GM23248 (cell line): Measurements from ENCODE around the gene PREP. TPM values are rescaled to one million over a fixed set of nuclear protein-coding genes. Genes with fewer than 3 reads are reported as not detected.
A peak's percentile ranks its signal among the peaks of the same experiment; 100 is the strongest.

Experiments used
- DNase-seq: peaks from one replicate; pipeline ENCODE4 v3.0.0-alpha.2; 2015
- H2AFZ ChIP-seq: fragments of 200-600 bp; sonication (generic); 2 replicates; pipeline ENCODE4 v1.6.1; 2016; ENCODE audit warnings: antibody characterized with exemption
- H3F3A ChIP-seq: fragments of 200-600 bp; sonication (generic); 2 replicates; pipeline ENCODE4 v1.6.1; 2016; ENCODE audit warnings: mild to moderate bottlenecking, antibody characterized with exemption, mixed run types; ENCODE audit not compliant: insufficient read depth
- H3K27ac ChIP-seq: fragments of 200-600 bp; sonication (generic); 2 replicates; pipeline ENCODE4 v1.5.1; 2016; ENCODE audit warnings: mild to moderate bottlenecking
- H3K27me3 ChIP-seq: fragments of 200-600 bp; sonication (generic); replicated peaks from 2 replicates; pipeline ENCODE4 v1.6.1; 2016; ENCODE audit warnings: mild to moderate bottlenecking; ENCODE audit not compliant: insufficient read depth
- H3K36me3 ChIP-seq: fragments of 200-600 bp; sonication (generic); 2 replicates; pipeline ENCODE4 v1.6.1; 2016; ENCODE audit warnings: low read depth, mild to moderate bottlenecking
- H3K4me1 ChIP-seq: fragments of 200-600 bp; sonication (generic); 2 replicates; pipeline ENCODE4 v1.6.1; 2016; ENCODE audit warnings: mild to moderate bottlenecking; ENCODE audit not compliant: insufficient read depth
- H3K4me2 ChIP-seq: fragments of 200-600 bp; sonication (generic); one replicate; pipeline ENCODE4 v1.6.1; 2016; ENCODE audit warnings: mild to moderate bottlenecking; ENCODE audit not compliant: unreplicated experiment
- H3K4me3 ChIP-seq: fragments of 200-600 bp; sonication (generic); 2 replicates; pipeline ENCODE4 v1.5.1; 2016; ENCODE audit warnings: mild to moderate bottlenecking
- H3K79me2 ChIP-seq: fragments of 200-600 bp; sonication (generic); 2 replicates; pipeline ENCODE4 v1.6.1; 2016; ENCODE audit warnings: mild to moderate bottlenecking; ENCODE audit not compliant: insufficient read depth
- H3K9ac ChIP-seq: fragments of 200-600 bp; sonication (generic); 2 replicates; pipeline ENCODE4 v1.6.1; 2016; ENCODE audit warnings: mild to moderate bottlenecking
- H3K9me2 ChIP-seq: fragments of 200-600 bp; sonication (generic); 2 replicates; pipeline ENCODE4 v1.6.1; 2016; ENCODE audit warnings: mixed run types, mild to moderate bottlenecking, moderate library complexity; ENCODE audit not compliant: insufficient read depth
- H3K9me3 ChIP-seq: fragments of 200-600 bp; sonication (generic); one replicate; pipeline ENCODE4 v1.6.1; 2017; ENCODE audit warnings: low read depth
- H4K20me1 ChIP-seq: fragments of 200-600 bp; sonication (generic); 2 replicates; pipeline ENCODE4 v1.6.0; 2016; ENCODE audit not compliant: insufficient read depth
- EZH2 ChIP-seq: fragments of 200-600 bp; sonication (generic); IDR thresholded peaks from 2 replicates; pipeline ENCODE4 v1.6.1; 2018; ENCODE audit warnings: antibody characterized with exemption, mild to moderate bottlenecking; ENCODE audit not compliant: insufficient read depth, poor library complexity, severe bottlenecking
- EZH2phosphoT487 ChIP-seq: fragments of 200-600 bp; sonication (generic); IDR thresholded peaks from 2 replicates; pipeline ENCODE4 v1.6.1; 2018; ENCODE audit warnings: antibody characterized with exemption, moderate library complexity, mild to moderate bottlenecking, low read depth; ENCODE audit not compliant: insufficient read depth
- whole genome bisulfite sequencing, 2 experiments: methylation state at CpG; one replicate each; pipeline ENCODE4 v1.1.6; 2015 to 2017; ENCODE audit warnings: low lambda C conversion rate in 2 of 2, low coverage in 1 of 2; ENCODE audit errors: missing lambda C conversion rate in 2 of 2; 5-methylcytosine and 5-hydroxymethylcytosine counted together
- in situ Hi-C: fragments of 300-500 bp; cut with MboI; formaldehyde crosslinking; loops from 2 replicates; pipeline ENCODE4 v1.15.0; 2020
- polyA plus RNA-seq: library from polyadenylated mRNA; unstranded; fragments of >200 nt; fragmentation: Nextera tagmentation; extraction: Ambion mirVana; gene quantifications from 2 replicates; pipeline ENCODE4 v1.2.1, GENCODE V29; 2016
- total RNA-seq: library from RNA; depleted of rRNA; stranded (reverse); fragments of >200 nt; shearing (Covaris generic); gene quantifications from 2 replicates; pipeline ENCODE4 v1.2.3, GENCODE V29; 2014

PREP gene
- total and polyA plus RNA-seq, 2 experiments from 2014 or later = 18.9 to 37.9 TPM

- 98 to 100% methylated on average over 4 of the region's 4 CpGs for WGBS, 2 experiments
- Histone ChIP-seq H3K27ac (no peak overlapping the region), H4K20me1 (no peaks in the 10 kb centered on the region), H3K4me2 (no peak overlapping the region), H2AFZ (no peak overlapping the region), H3K9me2 (no peaks in the 10 kb centered on the region), H3F3A (peaks cover 3% of the 10 kb centered on the region; the same call in 1 of the 2 replicates), H3K36me3 (peaks cover 20% of the 10 kb centered on the region), H3K9me3 (no peaks in the 10 kb centered on the region), H3K27me3 (no peaks in the 10 kb centered on the region), H3K9ac (no peak overlapping the region), H3K4me1 (no peaks in the 10 kb centered on the region), H3K4me3 (no peak overlapping the region), H3K79me2 (no peaks in the 10 kb centered on the region)
- in situ Hi-C loops = no loop called here
- no peak for DNase-seq
- TF ChIP-seq EZH2 (no peak), EZH2phosphoT487 (no peak)
Measured at GRCh38 chr6:105274678-105275077, 128.2 kb downstream of the PREP start.

- Histone ChIP-seq H3K4me2 (no peak overlapping the region), H3K4me3 (no peak overlapping the region), H3K79me2 (no peaks in the 10 kb centered on the region), H3K27ac (no peak overlapping the region), H3K36me3 (peaks cover 20% of the 10 kb centered on the region), H3K9me2 (no peaks in the 10 kb centered on the region), H4K20me1 (no peaks in the 10 kb centered on the region), H3K9me3 (no peaks in the 10 kb centered on the region), H3K9ac (no peak overlapping the region), H3K27me3 (no peaks in the 10 kb centered on the region), H3F3A (peaks cover 3% of the 10 kb centered on the region; the same call in 1 of the 2 replicates), H3K4me1 (no peaks in the 10 kb centered on the region), H2AFZ (no peak overlapping the region)
- in situ Hi-C loops = no loop called here
- TF ChIP-seq EZH2phosphoT487 (no peak), EZH2 (no peak)
- no peak for DNase-seq
- 75 to 77% methylated on average over 8 of the region's 8 CpGs for WGBS, 2 experiments
Measured at GRCh38 chr6:105273589-105273988, 129.3 kb downstream of the PREP start.

DNA sequence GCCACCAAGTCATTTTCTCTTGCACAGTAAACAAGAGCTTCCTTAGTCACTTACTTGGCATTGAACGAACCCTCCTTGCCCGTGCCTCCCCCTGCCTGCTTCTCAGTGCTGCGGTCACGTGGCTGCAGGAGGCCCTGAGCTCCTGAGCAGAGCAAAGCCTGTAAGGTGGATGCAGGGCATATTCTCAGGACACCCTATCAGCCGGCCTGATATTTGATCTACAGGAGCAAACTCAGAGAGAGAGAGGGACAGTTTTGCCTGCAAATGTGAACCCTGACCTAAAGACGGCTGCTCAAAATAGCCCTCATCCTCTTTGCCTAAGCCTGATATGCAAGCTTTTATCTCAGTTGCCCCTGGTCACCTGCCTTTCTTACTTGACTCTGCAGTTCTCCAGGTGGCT, 130.1 kb downstream of the PREP start:
- WGBS, 2 experiments = 24 to 30% methylated on average over 6 of the region's 6 CpGs
- Histone ChIP-seq H3K4me2 (no peak overlapping the region), H4K20me1 (no peaks in the 10 kb centered on the region), H3K36me3 (peaks cover 15% of the 10 kb centered on the region), H3K4me3 (no peak overlapping the region), H3F3A (peaks cover 3% of the 10 kb centered on the region; the same call in 1 of the 2 replicates), H3K4me1 (no peaks in the 10 kb centered on the region), H3K79me2 (no peaks in the 10 kb centered on the region), H3K27me3 (no peaks in the 10 kb centered on the region), H2AFZ (no peak overlapping the region), H3K9me2 (no peaks in the 10 kb centered on the region), H3K9me3 (no peaks in the 10 kb centered on the region), H3K27ac (no peak overlapping the region), H3K9ac (no peak overlapping the region)
- peak; percentile 56 for DNase-seq
- TF ChIP-seq EZH2 = no peak
- TF ChIP-seq EZH2phosphoT487 = no peak
- in situ Hi-C loops = no loop called here

GRCh38 chr6:105270511-105270910, 132.4 kb downstream of the PREP start:
- Histone ChIP-seq H3F3A (peaks cover 3% of the 10 kb centered on the region; the same call in 1 of the 2 replicates), H3K79me2 (no peaks in the 10 kb centered on the region), H3K4me3 (no peak overlapping the region), H3K4me1 (no peaks in the 10 kb centered on the region), H3K9me3 (no peaks in the 10 kb centered on the region), H3K27ac (no peak overlapping the region), H2AFZ (no peak overlapping the region), H3K27me3 (no peaks in the 10 kb centered on the region), H3K36me3 (peaks cover 5% of the 10 kb centered on the region; the same call in 1 of the 2 replicates), H3K4me2 (no peak overlapping the region), H4K20me1 (no peaks in the 10 kb centered on the region), H3K9me2 (no peaks in the 10 kb centered on the region), H3K9ac (no peak overlapping the region)
- no peak for TF ChIP-seq EZH2phosphoT487
- TF ChIP-seq EZH2 = no peak
- in situ Hi-C loops = no loop called here
- DNase-seq = peak; percentile 72

DNA sequence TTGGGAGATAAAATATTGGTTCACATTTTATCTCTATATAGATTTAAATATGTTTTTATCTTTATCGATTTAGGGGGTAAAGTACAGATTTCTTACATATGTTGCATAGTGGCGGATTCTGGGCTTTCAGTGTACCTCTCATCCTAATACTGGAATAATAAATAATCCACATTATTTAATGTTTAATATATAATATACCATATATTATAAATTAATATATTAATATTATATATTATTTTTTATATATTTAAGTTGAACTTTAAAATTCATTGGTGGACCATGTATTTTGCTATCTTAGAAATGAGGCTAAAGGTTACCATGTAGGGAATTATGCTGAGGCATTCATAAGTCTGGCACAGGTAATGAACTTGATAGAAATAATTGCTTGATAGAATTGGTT, 133.5 kb downstream of the PREP start:
- Histone ChIP-seq H3K27me3 (no peaks in the 10 kb centered on the region), H3K36me3 (no peaks in the 10 kb centered on the region), H3K9me2 (no peaks in the 10 kb centered on the region), H3K4me2 (no peak overlapping the region), H3K4me3 (no peak overlapping the region), H3K27ac (no peak overlapping the region), H2AFZ (no peak overlapping the region), H3K4me1 (no peaks in the 10 kb centered on the region), H3K9ac (no peak overlapping the region), H3K9me3 (no peaks in the 10 kb centered on the region), H3K79me2 (no peaks in the 10 kb centered on the region), H4K20me1 (no peaks in the 10 kb centered on the region), H3F3A (peaks cover 3% of the 10 kb centered on the region; the same call in 1 of the 2 replicates)
- no peak for DNase-seq
- WGBS, 2 experiments = 53 to 60% methylated on average over 2 of the region's 2 CpGs
- TF ChIP-seq EZH2phosphoT487 (no peak), EZH2 (no peak)
- in situ Hi-C loops = no loop called here
